Stimulated activated CD8-positive, alpha-beta memory T cell treated with anti-CD3 and anti-CD28 coated beads, Interleukin-4, amount 100 ng/mL, for 24 hours (primary cell): ENCODE data around the gene ACOX1.

ENCODE experiments used
- DNase-seq: peaks from one replicate; pipeline ENCODE4 v3.0.0-alpha.2; 2020; ENCODE audit warnings: low read depth

ACOX1 gene

GRCh38 chr17:76008630-76009425, 29.9 kb upstream of the ACOX1 start:
- DNase-seq, result no peak

GRCh38 chr17:76008208-76008607, 29.2 kb upstream of the ACOX1 start:
- no peak for DNase-seq

- DNase-seq, result no peak
These were observed 28.8 kb upstream of the ACOX1 start for GRCh38 chr17:76007850-76008165.

GRCh38 chr17:76007131-76007849, 28.3 kb upstream of the ACOX1 start:
- no peak for DNase-seq

- DNase-seq, result peak; percentile 70
These were observed 26.5 kb upstream of the ACOX1 start for GRCh38 chr17:76005263-76006149.

- no peak for DNase-seq
These were observed 25.8 kb upstream of the ACOX1 start for GRCh38 chr17:76004750-76005262.

- DNase-seq, result no peak
These were observed 24.9 kb upstream of the ACOX1 start for GRCh38 chr17:76003915-76004314.

GRCh38 chr17:76002100-76002499, 23.1 kb upstream of the ACOX1 start:
- no peak for DNase-seq

GRCh38 chr17:76000755-76001521, 22.0 kb upstream of the ACOX1 start, which contains the start of gene CDK3:
TSS of gene CDK3 (plus strand) at chr17:76000855. CDS start at chr17:76001426, 571 bp downstream.
- DNase-seq, result no peak

GRCh38 chr17:76000016-76000754, 21.2 kb upstream of the ACOX1 start:
- peak; percentile 49 for DNase-seq

GRCh38 chr17:75998327-75998795, 19.4 kb upstream of the ACOX1 start:
- DNase-seq, result no peak

GRCh38 chr17:75996665-75997590, 18.0 kb upstream of the ACOX1 start:
- DNase-seq, result no peak

GRCh38 chr17:75995385-75995925, 16.5 kb upstream of the ACOX1 start:
- no peak for DNase-seq

GRCh38 chr17:75994802-75995370, 15.9 kb upstream of the ACOX1 start:
- no peak for DNase-seq

GRCh38 chr17:75991396-75991795, 12.4 kb upstream of the ACOX1 start:
- DNase-seq, result no peak

GRCh38 chr17:75987041-75987440, 8.1 kb upstream of the ACOX1 start:
- DNase-seq, result no peak

- DNase-seq, result no peak
These were observed 7.0 kb upstream of the ACOX1 start for GRCh38 chr17:75985986-75986385.

- no peak for DNase-seq
These were observed 4.7 kb upstream of the ACOX1 start for GRCh38 chr17:75983501-75984181.
